ENCODE results near the gene PYGO2. TPM values are rescaled to one million over a fixed set of nuclear protein-coding genes. Genes with fewer than 3 reads are reported as not detected.
A peak's percentile ranks its signal among the peaks of the same experiment; 100 is the strongest.

PYGO2 gene
- total RNA-seq, 2 experiments from 2014 or later, result 24.2 to 25.1 TPM

DNA sequence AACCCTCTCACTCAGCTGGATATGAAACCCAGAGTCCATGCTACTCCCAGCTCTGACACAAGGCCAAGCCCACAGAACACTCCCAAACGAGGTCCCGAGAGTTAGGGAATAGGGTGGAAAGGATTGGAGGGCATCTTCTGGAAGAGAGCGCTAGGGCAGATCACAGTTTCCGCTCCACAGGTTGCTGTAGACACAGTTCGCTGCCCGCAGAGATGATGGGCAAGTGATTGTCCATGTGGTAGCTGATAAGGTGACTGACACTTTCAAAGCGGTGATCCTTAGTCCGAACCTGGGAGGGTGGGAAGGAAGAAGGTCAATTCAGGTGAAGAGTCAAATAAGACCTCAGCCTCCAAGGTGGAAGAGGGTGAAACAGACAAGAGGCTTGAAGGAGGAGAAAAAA, 2.1 kb upstream of the PYGO2 start:
- Mint-ChIP-seq H3K4me1 (peaks cover 26% of the 10 kb centered on the region), H3K27ac (peak overlapping the region; percentile 47), H3K4me3 (no peak overlapping the region), H3K36me3 (peaks cover 23% of the 10 kb centered on the region), H3K9me3 (no peaks in the 10 kb centered on the region), H3K27me3 (no peaks in the 10 kb centered on the region)
- DNase-seq, result no peak

- no peaks in the 10 kb centered on the region for H3K27me3 Mint-ChIP-seq
- DNase-seq, result no peak
- peak overlapping the region; percentile 88 for H3K4me3 Mint-ChIP-seq
- H3K9me3 Mint-ChIP-seq, result no peaks in the 10 kb centered on the region
- peak overlapping the region; percentile 89 for H3K27ac Mint-ChIP-seq
- peaks cover 23% of the 10 kb centered on the region for H3K36me3 Mint-ChIP-seq
- H3K4me1 Mint-ChIP-seq, result peaks cover 27% of the 10 kb centered on the region
Observed at GRCh38 chr1:154962795-154963330, 1.3 kb upstream of the PYGO2 start.

GRCh38 chr1:154962156-154962749, 671 bp upstream of the PYGO2 start:
- H3K27me3 Mint-ChIP-seq, result no peaks in the 10 kb centered on the region
- no peak for DNase-seq
- peak overlapping the region; percentile 89 for H3K27ac Mint-ChIP-seq
- peak overlapping the region; percentile 88 for H3K4me3 Mint-ChIP-seq
- peaks cover 23% of the 10 kb centered on the region for H3K36me3 Mint-ChIP-seq
- no peaks in the 10 kb centered on the region for H3K9me3 Mint-ChIP-seq
- H3K4me1 Mint-ChIP-seq, result peaks cover 29% of the 10 kb centered on the region

DNA sequence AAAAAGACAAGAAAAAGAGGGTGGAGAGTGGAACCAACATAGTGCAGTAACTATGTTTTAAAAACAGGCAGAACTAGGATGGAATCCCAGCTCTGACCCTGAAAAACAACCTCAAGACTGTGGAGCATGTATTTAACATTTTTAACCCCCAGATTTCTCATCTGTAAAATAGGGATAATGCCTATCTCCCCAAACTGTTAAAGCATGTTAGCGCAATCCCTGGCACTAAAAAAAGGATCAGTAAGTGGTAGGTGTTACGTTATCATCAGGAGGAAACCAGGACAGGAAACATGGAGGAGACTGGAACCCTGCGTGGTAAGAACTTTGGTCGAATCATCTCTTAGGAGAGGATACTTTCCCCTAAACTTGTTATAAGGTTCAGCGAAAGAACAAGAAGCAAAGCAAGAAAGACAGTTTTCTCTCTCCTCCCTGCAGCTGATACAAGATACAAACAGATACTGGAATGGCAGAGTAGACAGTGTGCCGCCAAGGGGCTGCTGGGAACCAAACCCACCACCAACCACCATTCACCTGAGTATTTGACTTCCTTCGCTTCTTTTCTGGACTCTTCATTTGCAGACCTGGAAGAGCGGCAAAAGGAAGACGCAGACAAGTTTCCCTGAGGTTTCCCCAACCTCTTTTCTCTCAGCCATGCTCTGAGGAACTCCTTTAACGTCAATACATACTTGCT, 991 bp downstream of the PYGO2 start:
- H3K36me3 Mint-ChIP-seq, result peaks cover 22% of the 10 kb centered on the region
- no peak for DNase-seq
- peak overlapping the region; percentile 92 for H3K27ac Mint-ChIP-seq
- no peaks in the 10 kb centered on the region for H3K9me3 Mint-ChIP-seq
- H3K27me3 Mint-ChIP-seq, result no peaks in the 10 kb centered on the region
- H3K4me1 Mint-ChIP-seq, result peaks cover 43% of the 10 kb centered on the region
- peak overlapping the region; percentile 97 for H3K4me3 Mint-ChIP-seq

- Mint-ChIP-seq H3K36me3 (peaks cover 17% of the 10 kb centered on the region), H3K27me3 (no peaks in the 10 kb centered on the region), H3K4me3 (peak overlapping the region; percentile 42), H3K9me3 (no peaks in the 10 kb centered on the region), H3K4me1 (peaks cover 53% of the 10 kb centered on the region), H3K27ac (no peak overlapping the region)
- no peak for DNase-seq
Observed at GRCh38 chr1:154959426-154959780, 2.2 kb downstream of the PYGO2 start.

DNA sequence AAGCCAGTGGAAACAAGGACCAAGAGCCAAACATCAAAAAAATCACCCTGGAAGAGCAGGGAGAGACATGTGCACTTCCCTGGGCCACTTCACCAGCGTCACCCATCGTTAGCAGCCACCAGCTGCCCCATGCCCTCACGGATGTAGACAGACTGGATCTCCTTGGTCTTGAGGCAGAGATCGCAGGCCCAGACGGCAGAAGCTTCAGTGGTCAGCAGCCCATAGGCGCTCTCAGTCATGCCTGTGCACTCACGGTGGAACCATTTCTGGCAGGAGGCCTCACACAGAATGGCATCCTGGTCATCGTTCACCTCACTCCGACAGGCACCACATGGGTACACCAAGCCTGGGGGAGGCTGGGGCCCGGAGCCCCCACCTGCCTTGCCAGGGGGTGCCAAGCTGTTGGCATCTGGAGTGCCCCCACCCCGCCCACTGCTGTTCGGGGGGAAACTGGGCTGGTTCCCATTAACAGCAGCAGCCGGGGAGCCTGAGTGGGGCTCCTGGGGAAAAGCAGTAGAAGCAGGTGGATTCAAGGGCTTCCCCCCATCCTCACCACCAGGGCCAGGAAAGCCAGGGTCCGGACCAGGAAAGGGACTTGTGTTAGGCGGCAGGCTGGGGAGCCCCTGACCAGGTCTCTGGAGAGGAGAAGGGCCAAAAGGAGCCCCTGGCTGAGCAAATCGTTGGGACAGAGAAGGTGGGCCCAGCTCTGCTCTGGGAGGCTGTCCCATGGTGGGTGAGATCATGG, 2.7 kb downstream of the PYGO2 start:
- Mint-ChIP-seq H3K4me3 (no peak overlapping the region), H3K4me1 (peaks cover 56% of the 10 kb centered on the region), H3K27ac (peak overlapping the region; percentile 62), H3K36me3 (peaks cover 15% of the 10 kb centered on the region), H3K27me3 (no peaks in the 10 kb centered on the region), H3K9me3 (no peaks in the 10 kb centered on the region)
- no peak for DNase-seq

DNA sequence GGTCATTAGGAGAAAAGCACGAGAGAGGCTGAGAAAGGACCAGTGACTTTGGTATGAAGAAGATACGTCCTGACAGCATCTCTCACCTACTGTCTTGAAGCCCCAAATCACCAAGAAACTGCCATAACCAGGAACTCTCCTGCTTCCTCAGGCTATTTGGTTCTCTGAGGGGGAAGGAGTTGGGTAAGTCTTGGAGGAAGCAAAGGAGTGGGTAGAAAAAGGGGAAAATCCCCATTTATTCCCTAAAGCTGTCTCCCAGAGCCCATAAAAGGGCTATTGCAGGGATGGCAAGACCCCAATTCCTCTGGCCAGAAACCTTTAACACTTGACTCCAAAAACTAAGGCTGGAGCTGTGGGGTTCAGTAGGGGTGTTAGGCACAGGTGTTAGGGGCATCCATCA, 3.5 kb downstream of the PYGO2 start:
- H3K27me3 Mint-ChIP-seq, result no peaks in the 10 kb centered on the region
- no peak overlapping the region for H3K27ac Mint-ChIP-seq
- no peaks in the 10 kb centered on the region for H3K9me3 Mint-ChIP-seq
- DNase-seq, result no peak
- peaks cover 9% of the 10 kb centered on the region for H3K36me3 Mint-ChIP-seq
- no peak overlapping the region for H3K4me3 Mint-ChIP-seq
- peaks cover 61% of the 10 kb centered on the region for H3K4me1 Mint-ChIP-seq

GRCh38 chr1:154957091-154957657, 4.4 kb downstream of the PYGO2 start:
- no peak for DNase-seq
- peak overlapping the region; percentile 23 for H3K27ac Mint-ChIP-seq
- peaks cover 63% of the 10 kb centered on the region for H3K4me1 Mint-ChIP-seq
- no peaks in the 10 kb centered on the region for H3K27me3 Mint-ChIP-seq
- no peaks in the 10 kb centered on the region for H3K9me3 Mint-ChIP-seq
- peaks cover 6% of the 10 kb centered on the region for H3K36me3 Mint-ChIP-seq
- no peak overlapping the region for H3K4me3 Mint-ChIP-seq

GRCh38 chr1:154956544-154956941, 5.0 kb downstream of the PYGO2 start:
- peak overlapping the region; percentile 89 for H3K4me3 Mint-ChIP-seq
- H3K9me3 Mint-ChIP-seq, result no peaks in the 10 kb centered on the region
- peaks cover 5% of the 10 kb centered on the region for H3K36me3 Mint-ChIP-seq
- no peak for DNase-seq
- no peaks in the 10 kb centered on the region for H3K27me3 Mint-ChIP-seq
- H3K27ac Mint-ChIP-seq, result peak overlapping the region; percentile 94
- H3K4me1 Mint-ChIP-seq, result peaks cover 68% of the 10 kb centered on the region

- DNase-seq, result peak; percentile 79
- Mint-ChIP-seq H3K9me3 (no peaks in the 10 kb centered on the region), H3K4me1 (peaks cover 71% of the 10 kb centered on the region), H3K27me3 (no peaks in the 10 kb centered on the region), H3K4me3 (peak within 1 kb of the TSS; percentile 89), H3K36me3 (peaks cover 5% of the 10 kb centered on the region), H3K27ac (peak within 1 kb of the TSS; percentile 94)
Observed at GRCh38 chr1:154955718-154956543, 5.7 kb downstream of the PYGO2 start, which contains the start of gene PBXIP1. TSS of gene PBXIP1 (minus strand) at chr1:154956099. CDS start at chr1:154953721, 2,378 bp downstream.

DNA sequence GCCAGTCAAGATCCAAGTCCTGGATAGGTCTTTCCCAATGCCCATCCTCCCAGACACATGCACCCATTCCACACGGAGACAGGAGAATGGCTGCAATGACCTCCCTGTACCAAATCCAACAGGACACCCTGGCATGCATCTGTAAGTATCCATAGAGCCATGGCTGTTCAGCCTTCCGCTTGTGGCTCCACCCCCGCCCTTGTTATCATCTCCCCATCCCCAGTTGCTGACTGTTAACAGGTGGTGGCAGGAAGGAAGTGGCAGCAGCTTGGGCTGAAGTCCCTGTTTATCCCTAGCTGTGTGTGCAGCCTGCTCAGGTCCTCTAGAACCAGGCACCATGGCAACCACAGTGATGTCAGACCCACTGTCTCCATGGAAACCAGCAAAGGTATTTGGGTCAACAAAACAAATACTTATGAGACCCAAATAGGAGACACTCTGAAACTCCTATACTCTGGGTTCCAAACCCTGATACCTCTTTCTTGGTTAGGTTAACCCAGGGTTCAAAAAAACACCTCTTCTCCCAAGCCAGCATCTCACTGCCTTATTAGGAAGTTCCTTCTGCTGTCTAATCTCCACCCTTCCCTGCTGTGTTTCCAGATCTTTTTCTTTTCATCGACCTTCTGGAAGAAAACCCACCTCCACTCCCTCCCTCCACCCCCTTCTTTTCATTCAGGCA, 6.4 kb downstream of the PYGO2 start:
- H3K27me3 Mint-ChIP-seq, result no peaks in the 10 kb centered on the region
- peaks cover 70% of the 10 kb centered on the region for H3K4me1 Mint-ChIP-seq
- peak; percentile 83 for DNase-seq
- peak overlapping the region; percentile 94 for H3K27ac Mint-ChIP-seq
- H3K36me3 Mint-ChIP-seq, result peaks cover 5% of the 10 kb centered on the region
- peak overlapping the region; percentile 89 for H3K4me3 Mint-ChIP-seq
- H3K9me3 Mint-ChIP-seq, result no peaks in the 10 kb centered on the region

DNA sequence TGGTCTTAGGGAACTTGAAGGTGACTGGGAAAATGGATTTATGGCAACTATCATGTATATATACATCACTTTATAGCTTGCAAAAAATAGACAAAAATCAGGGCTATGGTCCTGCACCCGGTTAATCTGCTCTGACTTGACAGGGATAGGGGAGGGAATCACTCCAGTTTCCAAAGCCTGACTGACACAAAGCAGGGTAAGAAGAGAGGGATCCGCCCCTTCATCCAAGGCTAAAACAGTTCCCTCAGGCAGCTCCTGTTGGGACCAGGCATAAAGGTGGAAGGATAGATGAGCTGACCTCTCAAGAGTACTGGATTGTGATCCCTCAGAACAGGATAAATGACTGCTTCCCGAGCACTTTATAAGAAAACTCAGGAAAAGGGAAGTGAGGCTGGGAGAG, 7.0 kb downstream of the PYGO2 start:
- Mint-ChIP-seq H3K36me3 (peaks cover 2% of the 10 kb centered on the region), H3K4me1 (peaks cover 70% of the 10 kb centered on the region), H3K4me3 (peak overlapping the region; percentile 89), H3K27me3 (no peaks in the 10 kb centered on the region), H3K27ac (peak overlapping the region; percentile 94), H3K9me3 (no peaks in the 10 kb centered on the region)
- no peak for DNase-seq

DNA sequence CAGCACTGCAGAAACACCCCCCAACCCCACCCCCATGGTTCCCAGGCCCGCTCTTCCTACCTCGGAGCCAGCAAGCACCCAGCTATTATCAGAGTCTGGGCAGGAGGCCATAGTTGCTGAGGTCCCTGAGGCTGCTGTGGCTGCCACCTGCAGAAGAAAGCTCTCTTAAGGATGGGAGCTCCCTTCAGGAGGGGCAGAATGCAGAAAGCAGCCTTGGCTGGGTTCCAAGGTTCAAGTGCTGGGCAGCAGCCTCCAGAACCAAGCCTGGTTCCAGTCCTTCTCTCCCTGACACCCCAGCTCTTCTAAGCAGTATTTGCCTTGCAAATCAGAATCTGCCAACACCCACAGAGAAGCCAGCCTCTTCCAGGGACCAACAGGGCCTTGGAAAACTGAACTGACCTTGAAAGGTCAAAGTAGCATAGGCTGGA, 8.0 kb downstream of the PYGO2 start:
- Mint-ChIP-seq H3K4me3 (peak overlapping the region; percentile 9), H3K27ac (peak overlapping the region; percentile 94), H3K4me1 (peaks cover 74% of the 10 kb centered on the region), H3K9me3 (no peaks in the 10 kb centered on the region), H3K36me3 (peaks cover 2% of the 10 kb centered on the region), H3K27me3 (no peaks in the 10 kb centered on the region)
- no peak for DNase-seq

DNA sequence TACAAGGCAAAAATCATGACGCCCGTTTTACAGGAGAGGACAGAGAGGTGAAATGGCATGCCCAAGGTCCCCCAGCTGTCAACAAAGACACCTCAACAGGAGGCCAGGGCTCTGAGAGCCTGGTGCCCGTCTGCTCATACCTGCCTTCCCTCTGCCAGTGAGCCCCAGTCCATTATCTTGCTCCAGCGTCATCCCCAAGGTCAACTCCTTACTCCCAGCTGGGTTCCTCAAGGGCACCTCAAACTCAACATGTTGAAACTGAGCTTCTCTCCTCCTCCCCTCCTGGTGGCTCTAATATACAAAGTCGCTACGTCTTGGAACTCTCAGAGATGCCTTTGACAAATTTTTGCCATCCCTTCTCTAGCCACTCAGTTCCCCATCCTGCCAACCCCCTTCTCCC, 8.9 kb downstream of the PYGO2 start:
- peak overlapping the region; percentile 75 for H3K4me3 Mint-ChIP-seq
- DNase-seq, result no peak
- no peaks in the 10 kb centered on the region for H3K9me3 Mint-ChIP-seq
- peak overlapping the region; percentile 94 for H3K27ac Mint-ChIP-seq
- H3K4me1 Mint-ChIP-seq, result peaks cover 72% of the 10 kb centered on the region
- H3K27me3 Mint-ChIP-seq, result no peaks in the 10 kb centered on the region
- peaks cover 2% of the 10 kb centered on the region for H3K36me3 Mint-ChIP-seq
